Erythroblast (primary cell): Measurements from ENCODE around the gene FILIP1L.

Source experiments
- GATA1 ChIP-seq: IDR thresholded peaks from 2 replicates; pipeline ENCODE4 v1.6.1; 2011; ENCODE audit warnings: low read depth, mild to moderate bottlenecking, control low read depth, low read length, moderate library complexity
- POLR2A ChIP-seq: IDR thresholded peaks from 2 replicates; pipeline ENCODE4 v1.6.1; 2011; ENCODE audit warnings: mild to moderate bottlenecking, low read length

DNA sequence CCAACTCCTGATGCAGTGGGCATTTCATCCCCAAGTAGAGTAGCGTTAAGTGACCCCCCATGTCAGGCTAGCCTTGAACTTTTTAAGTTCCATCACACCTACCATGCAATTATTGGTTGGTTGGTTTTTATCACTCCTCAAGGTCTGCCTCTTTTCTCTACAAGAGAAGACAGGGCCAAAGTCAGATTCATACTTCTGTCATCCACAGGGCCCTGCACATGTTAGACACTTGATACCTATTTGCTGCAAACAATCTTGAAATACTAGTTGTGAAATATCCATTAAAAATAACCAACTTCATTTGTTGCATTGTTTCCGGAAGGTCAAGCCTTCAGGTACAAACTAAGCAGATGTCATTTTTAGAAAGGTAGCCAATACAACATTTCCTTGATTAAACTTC is 295.5 kb downstream of the FILIP1L start:
- TF ChIP-seq POLR2A (no peak), GATA1 (no peak)
